Medulla oblongata (tissue), 1 donor: ENCODE results near the gene LDLRAD2.
"Not testable (repeated sequence)": the region's sequence is repeated elsewhere in the genome, so short reads cannot be mapped to it uniquely, and the experiment has no call there.

Experiments
- DNase-seq: peaks from one replicate; pipeline ENCODE4 v3.0.0-alpha.2; 2015; ENCODE audit errors: extremely low spot score

Gene LDLRAD2

GRCh38 chr1:21811875-21812305 is at the start of gene LDLRAD2:
LDLRAD2 (plus strand) TSS chr1:21812265; CDS start chr1:21812452, 187 bp downstream.
- DNase-seq: no peak

- no peak for DNase-seq
These were observed 48.8 kb upstream of the LDLRAD2 start for GRCh38 chr1:21763236-21763635.

- no peak for DNase-seq
These were observed 48.2 kb upstream of the LDLRAD2 start for GRCh38 chr1:21763694-21764419.

- DNase-seq: no peak
These were observed 47.2 kb upstream of the LDLRAD2 start for GRCh38 chr1:21764615-21765423.

GRCh38 chr1:21766210-21766609 is 45.9 kb upstream of the LDLRAD2 start:
- no peak for DNase-seq

- DNase-seq: not testable (repeated sequence)
These were observed 45.0 kb upstream of the LDLRAD2 start for GRCh38 chr1:21767106-21767505.

GRCh38 chr1:21770201-21770600 is 41.9 kb upstream of the LDLRAD2 start:
- no peak for DNase-seq

- not testable (repeated sequence) for DNase-seq
These were observed 41.5 kb upstream of the LDLRAD2 start for GRCh38 chr1:21770602-21771001.

- not testable (repeated sequence) for DNase-seq
These were observed 40.4 kb upstream of the LDLRAD2 start for GRCh38 chr1:21771672-21772071.

GRCh38 chr1:21773585-21773984 is 38.5 kb upstream of the LDLRAD2 start:
- DNase-seq: no peak

GRCh38 chr1:21774835-21775549 is 37.1 kb upstream of the LDLRAD2 start:
- DNase-seq: no peak

GRCh38 chr1:21775550-21775914 is 36.5 kb upstream of the LDLRAD2 start:
- DNase-seq: no peak

GRCh38 chr1:21775985-21776562 is 36.0 kb upstream of the LDLRAD2 start:
- DNase-seq: no peak

GRCh38 chr1:21776925-21777324 is 35.1 kb upstream of the LDLRAD2 start:
- DNase-seq: not testable (repeated sequence)

GRCh38 chr1:21778405-21778727 is 33.7 kb upstream of the LDLRAD2 start:
- no peak for DNase-seq

GRCh38 chr1:21779613-21780521 is 32.2 kb upstream of the LDLRAD2 start:
- no peak for DNase-seq

- DNase-seq: no peak
These were observed 30.2 kb upstream of the LDLRAD2 start for GRCh38 chr1:21781815-21782348.

- DNase-seq: peak; percentile 75
These were observed 29.7 kb upstream of the LDLRAD2 start for GRCh38 chr1:21782349-21782867.

GRCh38 chr1:21782868-21783678 is 29.0 kb upstream of the LDLRAD2 start, which contains the start of gene USP48:
USP48 (minus strand) TSS chr1:21783149; CDS start chr1:21782957, 192 bp downstream.
- DNase-seq: peak; percentile 99
